ENCODE data around the gene PTPRT.

PTPRT gene

DNA sequence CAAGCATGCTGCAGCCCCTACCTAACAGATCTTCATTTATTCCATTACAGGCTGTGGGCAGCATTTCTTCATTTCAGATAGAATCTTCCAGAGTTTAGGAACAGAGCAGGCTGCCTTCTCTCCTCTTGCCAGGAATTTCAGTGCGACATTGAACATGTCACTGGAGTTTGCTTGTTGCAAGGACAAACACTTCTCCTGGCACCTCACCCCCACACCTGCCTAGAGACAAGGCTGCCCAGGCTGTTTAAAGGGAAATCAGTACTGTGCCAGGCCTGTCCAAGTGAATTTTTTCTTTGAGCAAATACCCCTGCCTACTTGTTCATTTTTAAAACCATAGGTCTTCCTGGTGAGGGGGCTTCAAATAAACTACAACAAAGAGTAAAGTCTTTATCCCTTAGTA is 594.1 kb downstream of the PTPRT start:
- DNase-seq, result no peak

DNA sequence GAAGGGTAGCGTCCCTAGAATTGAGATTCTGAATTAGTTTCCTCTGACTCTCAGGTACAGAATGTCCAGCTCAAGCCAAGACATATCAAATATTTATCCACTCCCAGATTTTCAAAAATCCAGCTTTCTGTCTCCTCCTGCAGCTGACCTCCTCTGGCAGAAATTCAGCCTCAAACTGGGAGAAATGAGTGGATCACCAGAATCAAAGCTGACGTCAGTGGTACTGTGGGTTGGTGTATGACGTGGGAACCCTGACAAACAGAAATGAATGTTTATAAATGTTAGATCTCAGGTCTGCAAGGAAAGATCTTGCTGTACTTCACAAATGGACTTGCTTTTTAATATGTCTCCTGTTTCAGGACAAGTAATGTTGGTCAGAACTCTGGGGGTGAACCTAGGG is 595.0 kb downstream of the PTPRT start:
- DNase-seq, result no peak

DNA sequence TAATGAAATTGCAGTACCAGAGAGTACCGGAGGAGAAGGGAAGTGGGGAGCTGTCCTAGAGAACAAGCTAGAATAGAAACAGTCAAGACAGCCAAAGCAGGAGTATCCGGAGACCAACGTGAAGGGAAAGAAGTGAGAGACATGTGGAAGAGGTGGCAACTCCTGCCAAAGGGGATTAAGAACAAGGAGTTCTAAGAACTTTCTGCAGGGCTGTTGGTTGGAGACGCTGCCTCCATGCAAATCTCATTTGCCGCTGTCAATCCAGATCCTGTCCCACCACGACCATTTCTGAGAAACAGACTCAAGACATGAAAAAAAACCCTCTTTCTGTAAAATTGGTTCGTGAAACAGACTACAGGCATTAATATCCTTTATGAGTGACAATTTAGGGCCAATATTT is 595.7 kb downstream of the PTPRT start:
- DNase-seq, result no peak

DNA sequence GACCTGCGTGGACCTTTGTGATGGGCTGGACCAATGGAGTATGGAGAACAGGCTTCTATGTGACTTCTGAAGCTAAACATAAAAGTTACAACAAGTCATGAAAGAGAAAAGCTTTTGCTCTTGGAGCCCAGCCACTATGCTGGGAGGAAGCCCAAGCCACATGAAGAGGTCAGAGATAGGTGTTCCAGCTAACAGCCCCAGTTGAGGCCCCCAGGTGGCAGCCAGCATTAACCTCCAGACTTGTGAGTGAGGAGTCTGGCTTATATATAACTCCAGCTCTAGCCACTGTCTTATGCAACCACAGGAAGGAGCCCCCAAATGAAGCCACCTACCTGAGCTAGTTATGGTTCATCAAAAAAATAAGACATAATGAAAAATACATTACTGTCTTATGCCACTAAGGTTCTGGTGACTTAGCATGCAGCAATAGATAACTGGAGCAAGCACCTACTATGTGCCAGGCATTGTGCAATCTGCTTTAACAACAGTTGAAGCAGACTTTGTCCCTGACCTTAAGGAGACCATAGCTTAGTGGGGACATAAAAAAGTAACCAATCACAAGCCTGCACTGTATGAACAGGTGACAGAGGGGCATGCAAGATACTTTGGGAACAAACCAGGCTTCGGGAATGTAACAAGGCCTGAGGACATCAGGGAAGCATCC is 599.6 kb downstream of the PTPRT start:
- no peak for DNase-seq

DNA sequence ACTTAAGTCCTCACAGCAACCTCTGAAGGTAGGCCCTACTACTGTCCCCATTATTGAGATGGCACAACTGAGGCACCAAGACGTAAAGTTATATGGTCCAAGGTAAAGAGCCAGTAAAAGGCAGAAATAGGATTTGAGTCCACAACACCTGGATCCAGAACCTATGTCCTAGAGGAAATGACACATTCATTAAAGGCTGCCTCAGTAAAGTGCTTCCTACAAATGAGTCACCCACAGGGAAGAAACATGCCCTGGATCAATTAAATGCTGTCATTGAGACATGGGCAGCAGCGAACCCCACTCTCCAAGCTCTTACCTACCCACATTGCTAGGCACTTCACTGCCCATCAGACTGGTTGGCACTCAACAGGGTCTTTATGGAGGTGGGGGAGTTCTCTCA is 600.9 kb downstream of the PTPRT start:
- no peak for DNase-seq

DNA sequence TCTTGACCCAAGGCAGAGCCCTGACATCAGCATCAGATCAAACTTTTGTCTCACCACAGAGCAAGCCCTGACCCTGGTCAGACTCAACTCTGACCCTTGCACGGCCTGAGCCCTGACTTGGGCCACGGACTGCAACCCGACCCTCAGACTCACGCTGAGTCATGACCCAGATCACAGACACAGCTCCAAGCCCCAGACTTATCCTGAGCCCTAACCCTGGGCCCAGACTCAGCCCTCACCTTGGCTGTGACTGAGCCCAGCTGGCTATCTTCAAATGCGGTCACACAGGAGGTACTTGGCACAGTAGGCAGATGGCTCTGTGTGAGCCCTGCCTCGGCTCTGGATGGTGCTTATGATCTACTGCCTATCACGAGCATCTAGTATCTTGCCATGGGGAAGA is 602.3 kb downstream of the PTPRT start:
- no peak for DNase-seq

DNA sequence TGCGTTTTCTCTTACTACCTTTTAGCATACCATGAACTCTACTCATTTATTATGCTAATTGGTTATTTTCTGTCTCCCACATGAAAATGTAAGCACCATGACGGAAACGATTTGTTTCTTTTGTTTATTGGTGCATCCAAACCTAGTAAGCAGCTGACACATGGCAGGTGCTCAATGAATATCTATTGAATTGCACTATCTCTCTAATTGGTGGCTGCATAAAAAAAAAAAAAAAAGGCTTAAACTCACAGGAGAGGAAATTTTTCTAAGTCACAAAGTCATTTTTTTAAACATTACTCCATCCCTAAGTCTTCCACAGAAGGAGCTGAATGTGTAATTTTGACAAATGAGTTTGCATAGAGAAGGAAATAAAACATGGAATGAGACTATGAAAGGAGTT is 608.4 kb downstream of the PTPRT start:
- no peak for DNase-seq

DNA sequence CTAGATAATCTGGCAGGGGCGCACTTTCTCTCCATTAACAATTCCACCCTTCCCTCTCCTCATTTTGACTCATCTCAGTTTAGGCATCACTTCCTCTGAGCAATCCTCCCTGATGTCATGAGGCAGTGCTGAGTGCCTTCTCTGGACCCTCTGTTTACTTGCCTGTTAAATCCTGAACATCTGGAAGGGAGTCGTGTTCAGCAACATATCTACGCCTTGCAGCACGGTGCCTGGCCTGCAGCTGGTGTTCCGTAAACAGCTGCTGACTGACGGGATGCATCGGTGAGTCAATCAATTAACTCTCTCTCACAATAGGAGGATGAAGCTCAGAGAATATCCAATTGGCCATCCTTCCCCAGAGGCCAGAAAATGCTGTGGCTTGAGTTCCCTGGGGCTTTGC is 613.5 kb downstream of the PTPRT start:
- DNase-seq, result no peak

DNA sequence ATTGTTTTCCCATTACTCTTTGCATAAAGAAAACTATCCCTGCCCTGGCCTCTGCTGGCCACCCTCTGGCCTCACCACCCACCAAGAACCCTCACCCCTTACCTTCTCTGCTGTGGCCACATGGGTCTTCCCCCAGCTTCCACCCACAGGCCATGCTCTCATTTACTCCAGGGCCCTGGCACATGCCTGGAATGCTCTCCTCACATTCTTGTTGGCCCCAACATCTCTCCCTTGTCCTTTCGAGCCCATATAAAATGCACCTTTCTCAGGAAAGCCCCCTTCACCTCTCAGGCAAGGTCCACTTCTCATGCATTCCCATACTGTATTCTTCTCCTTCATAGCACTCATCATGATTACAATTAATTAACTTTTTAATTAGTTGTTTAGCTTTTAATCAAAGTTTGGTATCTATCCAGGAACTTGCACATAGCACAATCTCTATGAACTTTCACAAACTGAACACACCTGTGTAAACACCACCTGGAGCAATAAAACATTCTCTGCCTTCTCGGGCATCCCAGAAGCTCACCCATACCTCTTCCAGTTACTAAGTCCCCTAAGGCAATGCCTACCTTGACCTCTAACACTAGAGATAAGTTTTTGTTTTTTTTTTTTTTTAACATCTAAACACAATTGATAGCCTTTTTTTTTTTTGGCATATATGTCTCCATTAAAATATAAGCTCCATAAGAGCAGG is 617.2 kb downstream of the PTPRT start:
- no peak for DNase-seq

DNA sequence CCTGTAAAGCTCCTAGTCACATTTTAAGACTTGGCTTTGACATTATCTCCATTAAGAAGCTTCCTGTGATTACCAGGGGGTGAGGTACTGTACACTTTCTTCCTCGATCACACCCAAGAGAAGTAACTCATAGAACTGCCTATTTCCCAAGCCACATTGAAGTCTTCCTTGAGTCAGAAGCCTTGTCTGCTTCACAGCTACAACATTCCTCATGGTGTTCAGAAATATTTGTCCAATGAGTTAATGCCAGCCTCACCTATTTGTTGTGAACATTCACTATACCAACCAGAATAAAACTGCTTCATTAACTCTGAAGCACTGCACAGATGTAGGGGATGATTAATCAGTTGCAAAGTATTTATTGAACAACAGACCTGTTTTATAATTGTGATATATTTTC is 622.3 kb downstream of the PTPRT start:
- no peak for DNase-seq

DNA sequence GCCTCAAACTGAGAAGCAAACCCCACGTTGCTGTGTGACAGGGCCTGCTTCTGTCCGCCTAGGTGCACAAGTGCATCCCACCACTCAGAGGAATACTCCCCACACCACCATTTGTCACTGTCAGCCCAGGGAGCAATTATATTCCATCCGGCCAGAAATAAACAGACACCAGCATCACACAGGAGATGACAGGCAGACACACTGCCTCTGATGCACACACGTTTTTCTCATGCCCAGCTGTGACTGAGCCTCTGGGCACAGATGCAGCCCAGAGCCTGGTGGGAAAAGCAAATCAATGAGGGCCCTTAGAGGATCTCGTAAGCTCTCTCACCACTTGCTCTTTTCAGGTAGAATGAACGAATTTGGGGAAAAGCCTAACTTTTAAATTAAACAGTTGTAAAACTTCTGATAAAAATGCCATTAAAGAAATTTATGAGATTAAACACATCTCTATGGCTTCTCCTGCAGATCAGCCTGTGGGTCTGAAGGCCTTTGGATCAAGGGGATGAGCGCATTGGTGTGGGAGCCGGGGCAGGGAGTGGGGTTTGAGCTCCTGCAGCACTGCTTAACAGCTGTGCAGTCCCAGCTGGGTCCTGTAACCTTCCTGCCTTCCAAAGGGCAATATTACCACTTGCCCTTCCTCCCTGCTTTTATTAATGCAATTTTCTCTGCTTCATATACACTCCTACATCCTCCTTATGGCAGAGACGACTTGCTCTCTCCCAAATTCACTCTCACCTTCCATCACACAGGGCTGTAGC is 624.3 kb downstream of the PTPRT start:
- DNase-seq, result no peak

DNA sequence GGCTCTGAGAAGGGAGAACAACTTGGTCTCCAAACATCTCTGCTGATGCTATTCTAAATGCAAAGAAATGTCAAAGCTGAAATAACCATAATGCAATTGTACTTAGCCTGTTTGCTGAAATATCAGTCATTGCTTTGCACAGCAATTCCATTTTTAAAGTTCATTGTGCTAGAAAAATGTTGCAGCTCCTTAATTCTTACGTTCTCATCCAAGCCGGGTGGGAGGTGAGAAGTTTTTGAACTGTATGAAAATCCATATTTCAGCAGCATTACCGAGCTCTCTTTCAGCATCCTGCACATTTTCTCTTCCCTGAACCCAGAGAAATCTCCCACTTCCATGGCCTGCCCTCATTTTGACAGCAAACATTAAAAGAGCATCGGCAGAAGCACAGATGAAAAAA is 630.0 kb downstream of the PTPRT start:
- no peak for DNase-seq

DNA sequence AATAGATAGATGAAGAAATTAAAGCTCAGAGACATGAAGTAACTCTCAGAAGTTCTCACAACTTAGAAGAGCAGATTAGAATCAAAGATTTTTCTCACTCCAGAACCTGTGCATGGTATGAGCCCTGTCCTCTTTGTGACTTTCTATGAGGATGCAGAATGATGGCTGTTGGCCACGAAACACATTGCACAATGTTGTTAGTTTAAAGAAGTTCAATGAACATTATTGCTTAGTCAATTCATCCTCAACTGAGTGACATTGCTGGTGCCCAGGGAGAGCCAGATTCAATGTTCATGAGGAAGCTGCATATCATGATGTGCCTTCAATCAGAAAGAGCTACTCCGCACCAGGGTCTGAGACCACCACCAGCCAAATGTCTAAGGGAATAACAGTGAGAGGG is 633.1 kb downstream of the PTPRT start:
- no peak for DNase-seq

DNA sequence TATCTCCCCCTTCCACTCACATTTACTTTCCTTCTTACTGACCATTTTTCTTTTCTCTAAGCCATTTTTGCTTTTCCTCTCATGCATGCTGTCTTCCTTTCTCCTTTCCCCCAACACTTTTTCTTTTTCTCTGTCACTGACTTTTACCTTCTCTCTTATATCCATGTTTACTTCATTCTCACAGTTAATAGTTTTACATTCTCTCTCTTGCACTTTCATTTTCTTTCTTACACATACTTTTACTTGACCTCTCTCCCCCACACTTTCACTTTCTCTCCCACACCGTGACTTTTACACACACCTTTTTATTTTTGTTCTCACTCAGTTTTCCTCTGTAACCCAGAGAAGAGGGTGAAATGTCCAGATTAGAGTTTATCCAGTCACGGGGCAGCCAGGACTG is 636.3 kb downstream of the PTPRT start:
- DNase-seq, result no peak

DNA sequence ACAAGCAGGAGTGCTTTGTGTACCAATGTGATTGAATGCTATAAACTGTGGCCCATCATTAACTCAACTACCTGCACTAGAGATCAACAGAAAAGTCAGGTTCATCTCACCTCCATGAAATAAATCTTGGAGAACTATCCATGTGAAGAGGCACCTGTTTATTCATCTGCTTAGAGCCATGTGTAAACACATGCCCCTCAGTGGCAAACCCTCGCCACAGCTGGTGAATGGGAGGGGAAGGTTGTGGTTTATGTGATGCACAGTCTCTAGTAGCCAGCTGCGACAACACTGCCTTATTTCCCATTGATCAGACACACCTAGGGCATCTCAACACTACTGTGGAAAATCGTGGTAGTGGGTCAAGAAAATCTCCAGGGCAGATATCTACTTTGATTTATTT is 640.2 kb downstream of the PTPRT start:
- DNase-seq, result no peak

DNA sequence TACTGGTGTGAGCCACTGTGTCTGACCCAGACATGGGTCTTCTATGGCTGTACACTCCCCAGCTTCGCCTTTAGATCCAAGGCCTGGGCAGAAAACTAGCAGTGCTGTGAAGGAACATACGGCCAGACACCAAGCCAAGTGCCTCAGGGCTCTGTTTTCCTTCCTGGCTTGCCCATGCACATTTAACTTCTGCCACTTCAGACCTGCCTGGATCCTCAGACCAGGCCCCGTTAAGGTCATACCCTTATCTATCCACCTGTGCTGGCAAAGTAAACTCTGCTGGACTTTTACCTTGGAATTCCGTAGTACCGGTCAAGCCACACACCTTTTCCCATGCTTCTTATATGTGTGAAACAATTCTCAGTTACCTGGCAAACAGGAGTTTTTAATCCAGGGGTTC is 644.8 kb downstream of the PTPRT start:
- no peak for DNase-seq

DNA sequence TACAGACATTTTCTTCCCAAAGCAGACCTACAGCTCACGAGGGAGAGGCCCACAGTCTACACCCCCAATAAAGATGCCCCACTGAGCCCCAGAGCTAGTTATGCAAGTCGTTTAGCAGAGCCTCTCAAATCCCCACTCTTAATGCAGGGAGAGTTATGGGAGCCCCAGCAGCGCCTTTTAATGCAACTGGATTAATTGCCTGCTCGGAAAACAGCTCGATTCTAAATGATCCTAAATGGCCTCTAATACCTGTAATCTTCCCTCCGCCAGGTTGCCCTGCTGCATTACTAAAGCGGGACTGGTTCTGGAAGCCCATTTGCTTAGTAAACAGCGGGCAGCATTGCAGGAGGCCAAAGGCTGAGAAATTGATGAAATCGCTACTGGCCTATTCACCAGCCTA is 656.9 kb downstream of the PTPRT start:
- DNase-seq, result no peak

DNA sequence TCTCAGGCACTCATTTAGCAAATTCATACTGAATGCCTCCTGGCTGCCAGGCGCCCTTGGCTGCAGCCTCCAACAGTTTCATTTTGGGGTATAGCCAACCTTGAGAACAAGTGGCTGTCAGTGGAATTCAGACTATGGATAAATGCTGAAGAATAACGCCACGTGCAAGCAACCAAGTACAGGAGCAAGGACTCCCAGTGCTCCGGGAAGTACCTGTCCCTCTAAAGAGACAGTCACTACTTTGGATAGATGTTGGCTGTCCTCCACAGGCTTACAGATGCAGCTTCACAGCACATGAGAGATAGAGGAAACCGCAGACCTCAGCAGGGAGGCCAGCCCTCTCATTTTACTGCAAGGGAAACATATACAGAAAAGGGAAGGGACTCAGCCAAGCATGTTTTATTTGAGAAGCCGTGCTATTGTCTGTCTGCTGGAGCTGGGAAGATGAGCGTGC is 658.2 kb downstream of the PTPRT start:
- no peak for DNase-seq

DNA sequence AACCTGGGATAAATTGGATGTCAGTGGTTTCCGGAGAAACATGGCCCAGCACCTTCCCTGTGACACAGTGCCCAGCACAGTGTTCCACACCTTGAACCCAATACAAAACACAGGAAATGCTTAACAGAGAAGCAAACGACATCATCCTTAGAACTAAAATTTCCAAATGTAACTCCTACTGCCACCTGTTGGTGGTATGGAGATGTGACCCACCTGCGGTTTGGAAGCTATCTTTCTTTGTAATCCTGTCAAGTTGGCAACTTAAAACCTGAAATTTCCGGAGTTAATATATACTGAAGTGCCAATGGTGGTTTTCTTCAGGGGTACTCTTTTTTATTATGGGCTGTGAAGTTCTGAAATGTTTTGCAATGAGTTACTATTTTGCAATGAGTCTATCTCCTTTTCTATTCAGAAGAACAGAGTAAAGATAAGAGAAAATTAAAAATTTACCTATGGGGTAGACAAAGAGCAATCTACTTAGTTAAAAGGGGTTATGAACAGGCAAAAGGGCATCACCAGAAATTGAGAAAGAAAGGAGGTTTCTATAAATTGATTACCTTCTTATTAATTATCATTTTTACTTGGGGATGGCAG is 658.8 kb downstream of the PTPRT start:
- no peak for DNase-seq

DNA sequence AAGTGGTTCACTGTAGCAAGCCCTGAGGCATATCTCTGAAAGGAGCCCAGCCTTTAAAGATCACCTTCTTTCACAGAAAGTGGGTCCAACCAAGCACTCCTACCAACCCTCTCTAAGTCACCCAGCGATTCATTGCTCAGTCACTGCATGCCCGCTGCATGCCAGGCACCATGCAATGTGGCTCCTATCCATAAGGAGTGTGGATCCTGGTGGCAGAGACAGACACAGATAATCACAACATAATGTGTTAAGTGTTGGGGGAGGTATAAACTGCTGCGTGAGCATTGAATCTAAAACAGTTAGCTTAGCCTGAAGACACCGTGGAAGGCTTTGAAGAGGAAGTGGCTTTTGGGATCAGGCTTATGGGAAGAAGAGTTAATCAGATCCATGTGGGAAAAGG is 659.5 kb downstream of the PTPRT start:
- DNase-seq, result no peak

DNA sequence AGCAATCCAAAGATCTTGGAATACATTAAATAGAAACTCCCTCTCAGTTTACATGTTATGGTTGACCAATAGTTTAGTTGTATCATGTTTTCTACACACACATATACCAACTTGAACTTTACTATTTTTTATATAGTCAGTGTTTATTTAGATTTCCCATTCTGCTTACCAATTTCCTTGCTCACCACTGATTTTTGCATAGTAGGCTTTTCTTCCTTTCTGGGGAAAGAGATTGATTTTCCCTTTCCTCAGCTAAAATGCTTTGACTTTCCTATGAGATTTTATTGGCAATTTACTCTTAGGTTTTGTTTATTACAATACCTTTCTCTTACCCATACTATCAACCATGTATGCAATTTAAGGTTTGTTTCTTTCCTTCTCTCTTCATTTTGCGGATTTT is 665.6 kb downstream of the PTPRT start:
- no peak for DNase-seq

DNA sequence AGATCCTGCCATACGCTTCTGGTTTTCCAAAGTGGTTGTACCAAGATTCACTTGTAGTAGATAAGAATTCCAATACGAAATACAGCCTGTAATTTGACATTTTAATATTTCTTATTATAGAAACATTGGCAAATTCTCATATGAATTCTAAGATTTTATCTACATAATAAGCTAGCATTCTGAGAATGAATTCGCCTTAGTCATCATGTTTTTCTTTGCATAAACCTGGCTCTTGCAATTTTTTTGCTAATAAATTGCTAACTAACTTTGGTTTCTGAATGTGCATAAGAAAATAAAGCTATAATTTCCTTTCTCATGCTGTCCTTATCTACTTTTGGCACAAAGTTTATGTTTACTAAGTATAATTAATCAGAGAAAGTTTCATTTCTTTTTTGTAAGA is 673.0 kb downstream of the PTPRT start:
- DNase-seq, result no peak

DNA sequence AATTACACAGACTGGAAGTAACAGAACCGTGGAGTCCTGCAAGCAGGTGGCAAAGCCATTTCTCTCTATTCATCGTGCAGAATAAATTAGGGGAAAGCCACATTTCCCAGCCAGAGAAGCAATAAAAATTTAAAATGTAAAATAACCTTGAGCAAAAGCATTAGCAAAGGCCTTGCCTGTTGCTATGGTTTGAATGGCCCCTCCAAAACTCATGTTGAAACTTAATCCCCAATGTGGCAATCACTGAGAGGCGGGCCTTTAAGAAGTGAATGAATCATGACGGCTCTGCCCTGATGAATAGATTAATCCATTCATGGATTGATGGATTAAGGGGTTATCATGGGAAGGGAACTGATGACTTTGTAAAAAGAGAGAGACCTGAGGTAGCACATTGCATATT is 679.0 kb downstream of the PTPRT start:
- DNase-seq, result no peak

DNA sequence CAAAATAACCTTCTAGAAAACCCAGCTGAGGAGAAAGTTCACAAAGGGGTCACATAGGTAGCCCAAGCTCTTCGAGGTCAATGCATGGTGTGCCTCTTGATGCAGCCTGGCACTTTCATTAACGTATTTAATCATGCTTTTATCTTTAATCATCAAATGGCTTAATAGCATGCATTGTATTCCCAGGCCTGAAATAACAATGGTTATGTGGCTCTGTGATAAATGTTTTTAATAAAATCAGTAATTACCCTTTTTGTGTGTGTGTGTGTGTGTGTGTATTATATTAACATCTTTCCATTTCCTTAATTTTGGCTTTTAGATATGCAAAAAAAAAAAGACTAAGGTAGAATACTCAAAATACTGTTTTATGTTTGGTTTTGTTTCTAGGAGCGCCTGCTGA is 681.8 kb downstream of the PTPRT start:
- DNase-seq, result no peak

Data from SIG-M5 (cell line).